ENCODE results near the gene RECQL. TPM values are rescaled to one million over a fixed set of nuclear protein-coding genes. Genes with fewer than 3 reads are reported as not detected.

Gene RECQL
- total and polyA plus RNA-seq, 2 of the 8 experiments (the other 6 are each of a cell fraction or from before 2014, with no cell fraction given) = 8.1 to 40.3 TPM

- TF ChIP-seq CHD7 (IDR thresholded peaks at IDR 0.05; ENCODE audit: insufficient replicate concordance, low read length) (no peak), SIRT6 (IDR thresholded peaks at IDR 0.05; ENCODE audit: low read length) (no peak), TEAD4 (IDR thresholded peaks at IDR 0.05; ENCODE audit: low read depth, low read length) (no peak), USF2 (IDR thresholded peaks at IDR 0.05; ENCODE audit: low read length) (no peak), POU5F1 (IDR thresholded peaks at IDR 0.05; ENCODE audit: low read depth, low read length) (no peak)
Observed at GRCh38 chr12:21546716-21547115, 45.3 kb upstream of the RECQL start (continued).

All from H1 (cell line).